Esophagus squamous epithelium (tissue), 4 donors: ENCODE data around the gene SCAMP2.

Experiments used
- CTCF ChIP-seq, 6 experiments: fragments of 450-650 bp in 4 of 6; fragments of 200-600 bp in 2 of 6; sonication (generic) in 2 of 6; IDR thresholded peaks; one replicate each; pipeline ENCODE4 v1.5.1; 2016 to 2019; ENCODE audit warnings: antibody characterized with exemption in 6 of 6, mild to moderate bottlenecking in 4 of 6, moderate library complexity in 4 of 6
- POLR2A ChIP-seq, 4 donors: fragments of 450-650 bp; IDR thresholded peaks; one replicate each; pipeline ENCODE4 v1.6.1; 2017; ENCODE audit warnings: antibody characterized with exemption in 4 of 4, mild to moderate bottlenecking in 4 of 4, moderate library complexity in 3 of 4

DNA sequence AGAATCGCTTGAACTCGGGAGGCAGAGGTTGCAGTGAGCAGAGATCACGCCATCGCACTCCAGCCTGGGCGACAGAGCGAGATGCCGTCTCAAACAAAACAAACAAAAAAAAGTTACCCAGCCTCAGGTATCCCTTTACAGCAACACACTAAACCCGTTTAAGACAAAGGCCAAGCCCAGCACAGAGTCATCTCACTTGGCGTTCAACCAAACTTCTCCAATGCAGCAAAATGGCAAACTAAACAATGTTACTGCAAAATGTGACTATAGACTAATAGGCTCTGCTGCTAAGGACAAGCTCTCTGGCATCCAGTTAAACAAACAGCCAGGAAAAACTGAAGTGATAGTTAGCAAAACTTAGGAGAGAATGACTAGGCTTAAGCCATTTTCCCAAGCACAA lies 39.9 kb upstream of the SCAMP2 start:
- TF ChIP-seq CTCF (IDR thresholded peaks at IDR 0.05) (no peak), POLR2A (IDR thresholded peaks at IDR 0.05) (no peak)
